Psoas muscle (tissue), 8 donors: ENCODE data around the gene MAP4K3. TPM values are rescaled to one million over a fixed set of nuclear protein-coding genes. Genes with fewer than 3 reads are reported as not detected.

Source experiments
- ATAC-seq, 4 donors: fragments of 200-7000 bp; cut with Tn5 transposase; one replicate each; pipeline ENCODE4 v1.9.1; 2020; ENCODE audit warnings: moderate library complexity in 3 of 4, mild to moderate bottlenecking in 2 of 4
- DNase-seq, 2 donors: peaks; one replicate each; pipeline ENCODE4 v3.0.0-alpha.2; 2020
- H3K27ac ChIP-seq: fragments of 200-600 bp; one replicate; pipeline ENCODE4 v1.8.0; 2022
- H3K27me3 ChIP-seq, 3 donors: fragments of 200-600 bp in 1 of 3; one replicate each; pipeline versions ENCODE4 v1.6.1 to v1.8.0; 2013 to 2022; ENCODE audit warnings: low read length in 2 of 3, mild to moderate bottlenecking in 2 of 3, moderate library complexity in 1 of 3; ENCODE audit not compliant: insufficient read depth in 3 of 3
- H3K36me3 ChIP-seq, 2 donors: fragments of 200-600 bp in 1 of 2; one replicate each; pipeline versions ENCODE4 v1.6.1 to v1.8.0; 2013 to 2022; ENCODE audit warnings: low read depth in 1 of 2, mild to moderate bottlenecking in 1 of 2, moderate library complexity in 1 of 2; ENCODE audit not compliant: insufficient read depth in 1 of 2
- H3K4me1 ChIP-seq: fragments of 200-600 bp; one replicate; pipeline ENCODE4 v1.8.0; 2022
- H3K4me3 ChIP-seq: fragments of 200-600 bp; one replicate; pipeline ENCODE4 v1.8.0; 2022; ENCODE audit warnings: mild to moderate bottlenecking
- H3K9me3 ChIP-seq: fragments of 200-600 bp; one replicate; pipeline ENCODE4 v1.8.0; 2022
- WGBS, 3 donors: extraction: QIAGEN DNeasy Blood & Tissue Kit; methylation state at CpG; one replicate each; pipeline versions ENCODE4 v1.1.6 to v1.1.7; 2013; 5-methylcytosine and 5-hydroxymethylcytosine counted together
- intact Hi-C, 2 donors: fragments of 100-400 bp; cut with DNase I; formaldehyde crosslinking; loops; one replicate each; pipeline versions ENCODE4 v1.11.0 to v1.14.2; 2022
- polyA plus RNA-seq, 3 donors: library from polyadenylated mRNA; stranded (reverse); fragments of 200-250 nt; gene quantifications; one replicate each; pipeline ENCODE4 v1.2.3, GENCODE V29; 2013
- total RNA-seq, 4 donors: library from RNA; stranded (reverse); fragmentation: NEBNext Ultra II Directional in 2 of 4; extraction: Animal tissue kit (Norgen Biotek cat#: 25700) in 2 of 4; gene quantifications; one replicate each; pipeline versions ENCODE4 v1.2.1 to v1.2.4, GENCODE V29; 2021 to 2023
- TF ChIP-seq, protein P1 (sequence below): fragments of 200-600 bp; IDR thresholded peaks from one replicate; pipeline ENCODE4 v1.8.0; 2022; ENCODE audit warnings: antibody characterized with exemption
- donor health status: healthy with polysubstance abuse.
- donor health status: DM: no; HTN: no; CAD: no; lungs with moderate emphysema.
- donor health status: Bipolar disorder and iron deficiency.
- donor health status: healthy.
- donor health status: DM: yes; HTN: yes; CAD: no.
- donor health status: DM: no; HTN: no; CAD: no.
- donor health status: DM: no; HTN: no; CAD: no.
- donor health status: DM: yes; HTN: yes; CAD: no.

MAP4K3 gene
- total and polyA plus RNA-seq, 7 donors = 8.4 to 47.7 (median 31.0) TPM

DNA sequence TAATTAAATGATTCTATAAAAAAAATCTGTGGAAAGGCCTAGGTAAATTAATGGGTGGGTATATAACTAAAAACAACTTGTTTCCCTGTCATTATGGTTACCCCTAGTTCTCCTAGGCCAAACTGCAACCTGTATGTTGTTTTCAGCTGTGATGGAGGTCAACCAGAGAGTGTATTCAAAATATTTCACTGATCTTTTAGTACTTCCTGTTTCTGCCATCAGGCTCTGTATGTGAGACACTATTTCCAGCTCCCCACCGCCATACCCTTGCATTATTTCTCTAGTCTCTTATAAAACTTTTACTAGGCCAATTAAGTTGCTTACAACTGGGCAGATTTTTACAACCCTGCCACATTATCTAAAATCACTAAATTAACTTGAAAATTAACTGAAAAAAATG lies 172.4 kb downstream of the MAP4K3 start:
- Histone ChIP-seq H3K27ac (no peak overlapping the region), H3K4me1 (no peaks in the 10 kb centered on the region), H3K36me3 (peaks cover 9 to 85% of the 10 kb centered on the region in 2 donors), H3K27me3 (no peaks in the 10 kb centered on the region), H3K9me3 (no peaks in the 10 kb centered on the region), H3K4me3 (no peak overlapping the region)
- intact Hi-C loops = no loop called here
- no peak for ATAC-seq
- WGBS, 3 donors = 87 to 98% (median 91%) methylated on average over 1 of the region's 1 CpG
- TF ChIP-seq, protein P1, sequence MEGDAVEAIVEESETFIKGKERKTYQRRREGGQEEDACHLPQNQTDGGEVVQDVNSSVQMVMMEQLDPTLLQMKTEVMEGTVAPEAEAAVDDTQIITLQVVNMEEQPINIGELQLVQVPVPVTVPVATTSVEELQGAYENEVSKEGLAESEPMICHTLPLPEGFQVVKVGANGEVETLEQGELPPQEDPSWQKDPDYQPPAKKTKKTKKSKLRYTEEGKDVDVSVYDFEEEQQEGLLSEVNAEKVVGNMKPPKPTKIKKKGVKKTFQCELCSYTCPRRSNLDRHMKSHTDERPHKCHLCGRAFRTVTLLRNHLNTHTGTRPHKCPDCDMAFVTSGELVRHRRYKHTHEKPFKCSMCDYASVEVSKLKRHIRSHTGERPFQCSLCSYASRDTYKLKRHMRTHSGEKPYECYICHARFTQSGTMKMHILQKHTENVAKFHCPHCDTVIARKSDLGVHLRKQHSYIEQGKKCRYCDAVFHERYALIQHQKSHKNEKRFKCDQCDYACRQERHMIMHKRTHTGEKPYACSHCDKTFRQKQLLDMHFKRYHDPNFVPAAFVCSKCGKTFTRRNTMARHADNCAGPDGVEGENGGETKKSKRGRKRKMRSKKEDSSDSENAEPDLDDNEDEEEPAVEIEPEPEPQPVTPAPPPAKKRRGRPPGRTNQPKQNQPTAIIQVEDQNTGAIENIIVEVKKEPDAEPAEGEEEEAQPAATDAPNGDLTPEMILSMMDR = no peak
- DNase-seq = no peak

GRCh38 chr2:39260087-39260486 lies 177.0 kb downstream of the MAP4K3 start:
- no peaks in the 10 kb centered on the region for H3K27me3 ChIP-seq
- no peak overlapping the region for H3K4me3 ChIP-seq
- no peaks in the 10 kb centered on the region for H3K4me1 ChIP-seq
- ATAC-seq = no peak
- intact Hi-C loops = no loop called here
- peaks cover 2 to 98% of the 10 kb centered on the region in 2 donors for H3K36me3 ChIP-seq
- H3K27ac ChIP-seq = no peak overlapping the region
- TF ChIP-seq, protein P1 = no peak
- no peak for DNase-seq
- WGBS, 3 donors = 93 to 95% (median 94%) methylated on average over 4 of the region's 4 CpGs
- no peaks in the 10 kb centered on the region for H3K9me3 ChIP-seq

DNA sequence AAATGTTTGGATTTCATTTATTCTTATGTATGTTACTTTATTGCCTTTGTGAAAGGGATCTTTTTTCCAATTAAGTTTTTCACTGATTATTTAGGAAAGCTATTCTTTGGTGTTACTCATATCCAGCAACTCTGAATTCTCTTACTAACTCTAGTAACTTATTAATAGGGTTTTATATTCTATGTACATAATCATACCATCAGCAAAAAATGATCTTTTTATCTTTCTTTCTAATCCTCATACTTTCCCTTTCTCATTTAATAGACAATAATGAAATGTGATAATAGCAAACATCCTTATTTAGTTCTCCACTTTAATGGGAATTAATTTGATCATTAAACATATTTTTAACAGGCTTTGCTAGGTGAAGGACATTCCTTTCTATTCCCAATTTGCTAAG lies 181.0 kb downstream of the MAP4K3 start:
- no peak for DNase-seq
- Histone ChIP-seq H3K27me3 (no peaks in the 10 kb centered on the region), H3K36me3 (peaks cover 2 to 100% of the 10 kb centered on the region in 2 donors), H3K27ac (no peak overlapping the region), H3K9me3 (no peaks in the 10 kb centered on the region), H3K4me1 (no peaks in the 10 kb centered on the region), H3K4me3 (no peak overlapping the region)
- TF ChIP-seq, protein P1 = no peak
- ATAC-seq = no peak
- intact Hi-C loops = no loop called here

DNA sequence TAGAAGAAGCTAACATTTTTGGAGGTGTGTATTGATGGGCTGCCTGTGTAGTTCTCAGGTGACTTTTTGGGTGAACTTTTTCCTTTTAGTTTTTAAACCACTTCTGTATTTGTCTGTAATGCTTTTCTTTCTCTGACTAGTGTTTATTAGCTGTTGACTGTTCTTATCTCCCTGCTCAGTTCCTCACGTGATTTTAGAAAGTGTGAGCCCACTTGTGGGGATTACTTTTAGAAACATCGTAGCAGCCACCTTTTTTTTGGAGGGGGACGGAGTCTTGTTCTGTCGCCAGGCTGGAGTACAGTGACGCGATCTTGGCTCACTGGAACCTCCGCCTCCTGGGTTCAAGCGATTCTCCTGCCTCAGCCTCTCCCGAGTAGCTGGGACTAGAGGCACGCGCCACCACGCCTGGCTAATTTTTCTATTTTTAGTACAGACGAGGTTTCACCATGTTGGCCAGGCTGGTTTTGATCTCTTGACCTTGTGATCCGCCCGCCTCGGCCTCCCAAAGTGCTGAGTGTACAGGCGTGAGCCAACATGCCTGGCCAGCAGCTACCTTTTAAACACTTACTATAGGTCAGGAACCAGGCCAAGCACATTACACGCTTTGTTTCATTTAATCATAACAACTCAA lies 184.1 kb downstream of the MAP4K3 start:
- no peaks in the 10 kb centered on the region for H3K4me1 ChIP-seq
- intact Hi-C loops = no loop called here
- ATAC-seq (peak in 2 of 4 donors; percentile 36 to 49), DNase-seq (no peak)
- TF ChIP-seq, protein P1 = no peak
- no peak overlapping the region for H3K27ac ChIP-seq
- H3K36me3 ChIP-seq = peaks cover 0 to 100% of the 10 kb centered on the region in 2 donors
- WGBS, 3 donors = 81 to 85% (median 81%) methylated on average over 18 of the region's 18 CpGs
- no peaks in the 10 kb centered on the region for H3K9me3 ChIP-seq
- H3K27me3 ChIP-seq = no peaks in the 10 kb centered on the region
- no peak overlapping the region for H3K4me3 ChIP-seq

DNA sequence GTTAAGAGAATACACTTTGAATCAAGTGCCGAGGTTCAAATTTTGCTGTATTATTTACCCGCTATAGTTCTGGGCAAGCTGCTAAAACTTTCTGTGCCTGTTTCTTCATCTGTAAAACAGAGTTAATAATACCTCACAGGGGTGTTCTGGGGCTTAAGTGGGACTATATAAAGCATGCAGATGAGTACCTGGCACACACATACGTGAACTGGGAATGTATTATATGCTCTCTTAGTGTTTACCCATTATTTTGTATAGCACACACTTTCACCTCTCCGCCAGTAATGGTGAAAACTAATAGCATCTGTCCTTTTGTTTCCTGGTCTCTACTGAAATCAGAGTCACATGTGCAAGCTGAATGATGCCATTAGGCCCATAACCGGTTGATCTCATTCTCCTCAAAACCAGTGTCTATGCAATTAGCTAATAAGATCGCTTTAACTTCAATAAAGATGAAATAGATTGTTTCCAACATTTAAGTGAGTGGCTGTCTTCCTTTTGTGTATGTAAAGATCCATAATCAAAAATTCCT lies 189.5 kb downstream of the MAP4K3 start:
- no peak overlapping the region for H3K27ac ChIP-seq
- ATAC-seq (peak in 2 of 4 donors; percentile 21 to 40), DNase-seq (no peak)
- H3K9me3 ChIP-seq = no peaks in the 10 kb centered on the region
- TF ChIP-seq, protein P1 = no peak
- 63 to 71% (median 65%) methylated on average over 6 of the region's 6 CpGs for WGBS, 3 donors
- H3K4me1 ChIP-seq = no peaks in the 10 kb centered on the region
- H3K4me3 ChIP-seq = no peak overlapping the region
- H3K27me3 ChIP-seq = no peaks in the 10 kb centered on the region
- intact Hi-C loops = no loop called here
- peaks cover 0 to 48% of the 10 kb centered on the region in 2 donors for H3K36me3 ChIP-seq
